ENCODE results near the gene MRTFA.
"Not testable (repeated sequence)": the region's sequence is repeated elsewhere in the genome, so short reads cannot be mapped to it uniquely, and the experiment has no call there.

MRTFA gene

DNA sequence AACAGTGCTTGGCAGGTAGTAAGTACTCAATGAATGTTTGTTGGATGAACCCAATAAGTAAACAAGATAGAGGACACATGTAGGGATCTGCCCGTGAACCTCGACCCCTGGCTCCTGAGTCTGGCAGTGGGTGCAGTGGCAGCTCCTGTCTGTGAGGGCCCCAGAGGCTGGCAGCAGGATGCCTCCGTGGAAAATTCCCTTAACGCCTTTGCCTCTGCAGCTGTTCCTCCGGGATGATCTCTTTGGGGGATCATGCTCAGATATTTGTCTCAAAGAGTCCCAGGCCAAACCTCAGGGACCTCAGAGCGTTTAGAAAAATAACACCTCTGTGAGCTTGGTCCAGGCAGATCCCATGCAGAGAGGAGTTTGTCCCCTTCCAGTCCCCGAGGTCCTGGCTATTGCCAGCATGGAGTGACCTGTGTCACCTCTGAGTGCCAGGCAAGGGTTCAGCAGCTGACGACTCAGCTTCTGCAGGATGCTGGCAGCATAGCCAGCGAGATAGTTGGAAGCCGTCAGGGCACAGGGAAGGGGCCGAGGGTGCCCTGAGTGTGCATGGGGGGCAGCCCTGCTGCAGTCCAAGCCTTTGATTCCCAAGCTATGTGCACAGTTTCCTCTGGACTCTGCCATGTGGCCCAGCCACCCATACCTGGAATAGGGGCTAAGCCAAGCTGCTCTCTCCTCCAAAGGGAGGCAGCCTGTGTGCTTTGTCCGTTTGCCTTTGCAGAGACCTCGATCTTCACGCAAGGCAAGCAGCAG, 42.2 kb upstream of the MRTFA start:
- H4K91ac ChIP-seq (ENCODE audit: low read depth, low read length, poor library complexity): no peak overlapping the region
- WGBS, 2 donors (ENCODE audit: extremely low coverage in 2 of 2, insufficient read length in 2 of 2, insufficient replicate concordance in 1 of 2): no CpG with 5 or more reads among the region's 14 CpGs
- peaks cover 22 to 25% of the 10 kb centered on the region in 2 donors for H3K4me1 ChIP-seq (ENCODE audit: control insufficient read depth in 2 of 2, insufficient read depth in 1 of 2, low read depth in 1 of 2, low read length in 2 of 2)
- H2BK5ac ChIP-seq (ENCODE audit: low read length): no peak overlapping the region
- no peak overlapping the region for H3K4me2 ChIP-seq (ENCODE audit: insufficient read depth, low read length, poor library complexity, severe bottlenecking)
- no peaks in the 10 kb centered on the region for H3K79me1 ChIP-seq (ENCODE audit: low read depth, low read length)
- peak overlapping the region; percentile 91 for H2AFZ ChIP-seq (ENCODE audit: low read length)
- peak overlapping the region; percentile 96 for H2BK12ac ChIP-seq (ENCODE audit: low read length)
- peak overlapping the region; percentile 82 for H2AK5ac ChIP-seq (ENCODE audit: low read depth, low read length)
- no peak overlapping the region for H2BK120ac ChIP-seq (ENCODE audit: low read depth, low read length)
- peak overlapping the region; percentile 86 for H3K18ac ChIP-seq (ENCODE audit: low read length)
- peak overlapping the region; percentile 95 for H2BK15ac ChIP-seq (ENCODE audit: low read length)
- peaks cover 0 to 29% (median 0%) of the 10 kb centered on the region in 3 experiments for H3K27me3 ChIP-seq (ENCODE audit: control insufficient read depth in 3 of 3, insufficient read depth in 3 of 3, low read depth in 1 of 3, low read length in 3 of 3)
- no peaks in the 10 kb centered on the region for H3K9me3 ChIP-seq (replicated peaks in 1 of 2; ENCODE audit: control insufficient read depth in 2 of 2, insufficient read depth in 1 of 2, low read depth in 1 of 2, low read length in 2 of 2)
- H3K14ac ChIP-seq (ENCODE audit: low read length): no peak overlapping the region
- peak overlapping the region; percentile 26 for H3K4ac ChIP-seq (ENCODE audit: low read length)
- H3K4me3 ChIP-seq (ENCODE audit: low read length in 2 of 2): peak overlapping the region in 1 of 2 donors; percentile 41
- no peak overlapping the region for H3K23ac ChIP-seq (ENCODE audit: low read depth, low read length, poor library complexity)
- H3K27ac ChIP-seq (replicated peaks; ENCODE audit: low read length): no peak overlapping the region
- no peak for DNase-seq (ENCODE audit: low spot score)
- peak overlapping the region; percentile 78 for H4K8ac ChIP-seq (ENCODE audit: low read depth, low read length)
- peak overlapping the region; percentile 51 for H3K9ac ChIP-seq (ENCODE audit: low read depth, low read length, poor library complexity)
- H3K36me3 ChIP-seq (replicated peaks in 1 of 2; ENCODE audit: control insufficient read depth in 2 of 2, insufficient read depth in 2 of 2, low read length in 2 of 2): no peaks in the 10 kb centered on the region

DNA sequence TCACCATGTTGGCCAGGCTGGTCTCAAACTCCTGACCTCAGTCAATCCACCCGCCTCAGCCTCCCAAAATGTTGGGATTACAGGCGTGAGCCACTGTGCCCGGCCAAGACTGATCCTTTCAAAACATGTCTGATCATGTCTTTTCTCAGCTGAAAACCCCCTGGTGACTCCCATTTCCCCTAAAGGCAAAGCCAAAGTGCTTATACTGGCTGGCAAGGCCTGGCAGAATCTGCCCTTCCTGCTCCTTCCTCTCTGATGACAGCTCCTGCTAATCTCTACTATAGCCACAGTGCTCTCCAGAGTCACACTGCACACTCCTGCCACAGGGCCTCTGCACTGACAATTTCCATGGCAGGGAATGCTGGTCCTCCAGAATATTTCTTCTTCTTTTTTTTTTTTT, 40.1 kb upstream of the MRTFA start:
- H3K79me1 ChIP-seq (ENCODE audit: low read depth, low read length): no peaks in the 10 kb centered on the region
- H2AFZ ChIP-seq (ENCODE audit: low read length): no peak overlapping the region
- peaks cover 0 to 29% (median 0%) of the 10 kb centered on the region in 3 experiments for H3K27me3 ChIP-seq (ENCODE audit: control insufficient read depth in 3 of 3, insufficient read depth in 3 of 3, low read depth in 1 of 3, low read length in 3 of 3)
- H4K8ac ChIP-seq (ENCODE audit: low read depth, low read length): no peak overlapping the region
- no peak overlapping the region for H4K91ac ChIP-seq (ENCODE audit: low read depth, low read length, poor library complexity)
- H3K9me3 ChIP-seq (replicated peaks in 1 of 2; ENCODE audit: control insufficient read depth in 2 of 2, insufficient read depth in 1 of 2, low read depth in 1 of 2, low read length in 2 of 2): no peaks in the 10 kb centered on the region
- no peak overlapping the region for H2AK5ac ChIP-seq (ENCODE audit: low read depth, low read length)
- no peaks in the 10 kb centered on the region for H3K36me3 ChIP-seq (replicated peaks in 1 of 2; ENCODE audit: control insufficient read depth in 2 of 2, insufficient read depth in 2 of 2, low read length in 2 of 2)
- H2BK5ac ChIP-seq (ENCODE audit: low read length): no peak overlapping the region
- no peak overlapping the region for H3K9ac ChIP-seq (ENCODE audit: low read depth, low read length, poor library complexity)
- H3K4me1 ChIP-seq (ENCODE audit: control insufficient read depth in 2 of 2, insufficient read depth in 1 of 2, low read depth in 1 of 2, low read length in 2 of 2): peaks cover 16 to 24% of the 10 kb centered on the region in 2 donors
- no peak overlapping the region for H3K4me3 ChIP-seq (ENCODE audit: low read length in 2 of 2)
- no peak overlapping the region for H3K4me2 ChIP-seq (ENCODE audit: insufficient read depth, low read length, poor library complexity, severe bottlenecking)
- no CpG with 5 or more reads among the region's 3 CpGs for WGBS, 2 donors (ENCODE audit: extremely low coverage in 2 of 2, insufficient read length in 2 of 2, insufficient replicate concordance in 1 of 2)
- no peak overlapping the region for H3K4ac ChIP-seq (ENCODE audit: low read length)
- no peak overlapping the region for H2BK12ac ChIP-seq (ENCODE audit: low read length)
- H3K18ac ChIP-seq (ENCODE audit: low read length): no peak overlapping the region
- no peak for DNase-seq (ENCODE audit: low spot score)
- H3K23ac ChIP-seq (ENCODE audit: low read depth, low read length, poor library complexity): no peak overlapping the region
- H2BK120ac ChIP-seq (ENCODE audit: low read depth, low read length): no peak overlapping the region
- no peak overlapping the region for H3K14ac ChIP-seq (ENCODE audit: low read length)
- no peak overlapping the region for H3K27ac ChIP-seq (replicated peaks; ENCODE audit: low read length)
- no peak overlapping the region for H2BK15ac ChIP-seq (ENCODE audit: low read length)

DNA sequence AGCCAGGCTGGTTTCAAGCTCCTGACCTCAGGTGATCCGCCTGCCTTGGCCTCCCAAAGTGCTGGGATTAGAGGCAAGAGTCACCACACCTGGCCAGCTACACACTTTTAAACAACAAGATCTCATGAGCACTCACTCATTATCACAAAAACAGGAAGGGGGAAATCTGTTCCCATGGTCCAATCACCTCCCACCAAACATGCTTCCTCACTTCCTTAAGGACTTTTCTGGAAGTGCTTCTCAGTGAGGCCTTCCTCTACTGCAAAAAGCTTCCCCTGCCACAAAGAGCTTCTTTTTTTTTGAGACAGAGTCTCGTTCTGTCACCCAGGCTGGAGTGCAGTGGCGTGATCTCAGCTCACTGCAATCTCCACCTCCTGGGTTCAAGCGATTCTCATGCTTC, 39.6 kb upstream of the MRTFA start:
- peaks cover 16 to 23% of the 10 kb centered on the region in 2 donors for H3K4me1 ChIP-seq (ENCODE audit: control insufficient read depth in 2 of 2, insufficient read depth in 1 of 2, low read depth in 1 of 2, low read length in 2 of 2)
- not testable (repeated sequence) for H3K18ac ChIP-seq (ENCODE audit: low read length); H4K91ac ChIP-seq (ENCODE audit: low read depth, low read length, poor library complexity); H2BK120ac ChIP-seq (ENCODE audit: low read depth, low read length); H3K79me1 ChIP-seq (ENCODE audit: low read depth, low read length); H3K4me2 ChIP-seq (ENCODE audit: insufficient read depth, low read length, poor library complexity, severe bottlenecking); H3K4me3 ChIP-seq (ENCODE audit: low read length in 2 of 2); H3K23ac ChIP-seq (ENCODE audit: low read depth, low read length, poor library complexity); H2BK12ac ChIP-seq (ENCODE audit: low read length); H3K27ac ChIP-seq (replicated peaks; ENCODE audit: low read length); H2AK5ac ChIP-seq (ENCODE audit: low read depth, low read length); H4K8ac ChIP-seq (ENCODE audit: low read depth, low read length); H3K9ac ChIP-seq (ENCODE audit: low read depth, low read length, poor library complexity); H3K36me3 ChIP-seq (replicated peaks in 1 of 2; ENCODE audit: control insufficient read depth in 2 of 2, insufficient read depth in 2 of 2, low read length in 2 of 2); DNase-seq (ENCODE audit: low spot score); H3K9me3 ChIP-seq (replicated peaks in 1 of 2; ENCODE audit: control insufficient read depth in 2 of 2, insufficient read depth in 1 of 2, low read depth in 1 of 2, low read length in 2 of 2); H2BK5ac ChIP-seq (ENCODE audit: low read length); H2AFZ ChIP-seq (ENCODE audit: low read length); H3K4ac ChIP-seq (ENCODE audit: low read length); H3K14ac ChIP-seq (ENCODE audit: low read length); H2BK15ac ChIP-seq (ENCODE audit: low read length)
- no CpG with 5 or more reads among the region's 4 CpGs for WGBS, 2 donors (ENCODE audit: extremely low coverage in 2 of 2, insufficient read length in 2 of 2, insufficient replicate concordance in 1 of 2)
- peaks cover 0 to 25% (median 0%) of the 10 kb centered on the region in 3 experiments for H3K27me3 ChIP-seq (ENCODE audit: control insufficient read depth in 3 of 3, insufficient read depth in 3 of 3, low read depth in 1 of 3, low read length in 3 of 3)

DNA sequence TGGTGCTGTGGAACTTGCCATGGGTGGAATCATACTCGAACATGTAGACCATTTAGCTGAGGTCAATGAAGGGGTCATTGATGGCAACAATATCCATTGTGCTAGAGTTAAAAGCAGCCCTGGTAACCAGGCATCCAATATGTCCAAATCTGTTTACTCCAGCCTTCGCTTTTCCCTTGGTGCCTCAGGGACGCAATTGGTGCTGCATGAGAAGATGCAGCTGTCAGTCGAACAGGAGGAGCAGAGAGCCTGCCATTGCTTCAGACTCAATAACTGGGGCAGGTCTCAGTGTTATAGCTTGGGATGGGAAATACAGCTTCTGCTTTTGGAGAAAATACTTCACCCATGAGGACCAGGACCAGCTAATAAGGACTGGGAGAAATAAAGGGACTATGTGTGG, 37.8 kb upstream of the MRTFA start:
- no peak overlapping the region for H4K8ac ChIP-seq (ENCODE audit: low read depth, low read length)
- WGBS, 2 donors (ENCODE audit: extremely low coverage in 2 of 2, insufficient read length in 2 of 2, insufficient replicate concordance in 1 of 2): no CpG with 5 or more reads among the region's 4 CpGs

More for the DNA sequence above, 37.8 kb upstream of the MRTFA start:
- H2BK120ac ChIP-seq (ENCODE audit: low read depth, low read length): no peak overlapping the region
- no peak overlapping the region for H3K14ac ChIP-seq (ENCODE audit: low read length)
- no peak for DNase-seq (ENCODE audit: low spot score)
- H3K79me1 ChIP-seq (ENCODE audit: low read depth, low read length): no peaks in the 10 kb centered on the region
- H3K27me3 ChIP-seq (ENCODE audit: control insufficient read depth in 3 of 3, insufficient read depth in 3 of 3, low read depth in 1 of 3, low read length in 3 of 3): peaks cover 0 to 6% (median 0%) of the 10 kb centered on the region in 3 experiments
- no peaks in the 10 kb centered on the region for H3K36me3 ChIP-seq (replicated peaks in 1 of 2; ENCODE audit: control insufficient read depth in 2 of 2, insufficient read depth in 2 of 2, low read length in 2 of 2)
- no peak overlapping the region for H3K4ac ChIP-seq (ENCODE audit: low read length)
- H3K23ac ChIP-seq (ENCODE audit: low read depth, low read length, poor library complexity): no peak overlapping the region
- no peak overlapping the region for H3K4me2 ChIP-seq (ENCODE audit: insufficient read depth, low read length, poor library complexity, severe bottlenecking)
- H3K18ac ChIP-seq (ENCODE audit: low read length): no peak overlapping the region
- no peak overlapping the region for H2BK12ac ChIP-seq (ENCODE audit: low read length)
- H3K27ac ChIP-seq (replicated peaks; ENCODE audit: low read length): no peak overlapping the region
- H2BK5ac ChIP-seq (ENCODE audit: low read length): no peak overlapping the region
- no peak overlapping the region for H3K9ac ChIP-seq (ENCODE audit: low read depth, low read length, poor library complexity)
- H4K91ac ChIP-seq (ENCODE audit: low read depth, low read length, poor library complexity): no peak overlapping the region
- H3K4me3 ChIP-seq (ENCODE audit: low read length in 2 of 2): no peak overlapping the region
- H2AK5ac ChIP-seq (ENCODE audit: low read depth, low read length): no peak overlapping the region
- no peak overlapping the region for H2BK15ac ChIP-seq (ENCODE audit: low read length)
- H3K9me3 ChIP-seq (replicated peaks in 1 of 2; ENCODE audit: control insufficient read depth in 2 of 2, insufficient read depth in 1 of 2, low read depth in 1 of 2, low read length in 2 of 2): no peaks in the 10 kb centered on the region
- peaks cover 8 to 9% of the 10 kb centered on the region in 2 donors for H3K4me1 ChIP-seq (ENCODE audit: control insufficient read depth in 2 of 2, insufficient read depth in 1 of 2, low read depth in 1 of 2, low read length in 2 of 2)
- no peak overlapping the region for H2AFZ ChIP-seq (ENCODE audit: low read length)
